GM12892 (cell line): Measurements from ENCODE around the gene SEMA4F. TPM values are rescaled to one million over a fixed set of nuclear protein-coding genes. Genes with fewer than 3 reads are reported as not detected.
"Not testable (repeated sequence)": the region's sequence is repeated elsewhere in the genome, so short reads cannot be mapped to it uniquely, and the experiment has no call there.

Source experiments
- DNase-seq: peaks from one replicate; pipeline ENCODE4 v3.0.0; 2011; ENCODE audit not compliant: insufficient read length
- FAIRE-seq: peaks from 2 replicates; lab custom pipeline; 2011; peaks lifted over from hg19 to GRCh38; lab: Jason Lieb, UNC
- POLR2A ChIP-seq: IDR thresholded peaks from 2 replicates; pipeline ENCODE4 v1.6.1; 2011; ENCODE audit warnings: low read depth, low read length, control low read depth
- POLR2AphosphoS5 ChIP-seq: IDR thresholded peaks from 2 replicates; pipeline ENCODE4 v1.6.1; 2011; ENCODE audit warnings: low read depth, low read length, control low read depth
- TAF1 ChIP-seq: IDR thresholded peaks from 2 replicates; pipeline ENCODE4 v1.6.1; 2011; ENCODE audit warnings: low read depth, mild to moderate bottlenecking, control low read depth, low read length, borderline replicate concordance
- polyA plus RNA-seq: library from polyadenylated mRNA; unstranded; fragments of >200 nt; gene quantifications from one replicate; pipeline ENCODE4 v1.2.1, GENCODE V29; 2012; ENCODE audit warnings: missing spikeins, inconsistent platforms; ENCODE audit not compliant: missing spikeins

The SEMA4F gene, protein sequence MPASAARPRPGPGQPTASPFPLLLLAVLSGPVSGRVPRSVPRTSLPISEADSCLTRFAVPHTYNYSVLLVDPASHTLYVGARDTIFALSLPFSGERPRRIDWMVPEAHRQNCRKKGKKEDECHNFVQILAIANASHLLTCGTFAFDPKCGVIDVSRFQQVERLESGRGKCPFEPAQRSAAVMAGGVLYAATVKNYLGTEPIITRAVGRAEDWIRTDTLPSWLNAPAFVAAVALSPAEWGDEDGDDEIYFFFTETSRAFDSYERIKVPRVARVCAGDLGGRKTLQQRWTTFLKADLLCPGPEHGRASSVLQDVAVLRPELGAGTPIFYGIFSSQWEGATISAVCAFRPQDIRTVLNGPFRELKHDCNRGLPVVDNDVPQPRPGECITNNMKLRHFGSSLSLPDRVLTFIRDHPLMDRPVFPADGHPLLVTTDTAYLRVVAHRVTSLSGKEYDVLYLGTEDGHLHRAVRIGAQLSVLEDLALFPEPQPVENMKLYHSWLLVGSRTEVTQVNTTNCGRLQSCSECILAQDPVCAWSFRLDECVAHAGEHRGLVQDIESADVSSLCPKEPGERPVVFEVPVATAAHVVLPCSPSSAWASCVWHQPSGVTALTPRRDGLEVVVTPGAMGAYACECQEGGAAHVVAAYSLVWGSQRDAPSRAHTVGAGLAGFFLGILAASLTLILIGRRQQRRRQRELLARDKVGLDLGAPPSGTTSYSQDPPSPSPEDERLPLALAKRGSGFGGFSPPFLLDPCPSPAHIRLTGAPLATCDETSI
- 3.0 TPM for polyA plus RNA-seq

DNA sequence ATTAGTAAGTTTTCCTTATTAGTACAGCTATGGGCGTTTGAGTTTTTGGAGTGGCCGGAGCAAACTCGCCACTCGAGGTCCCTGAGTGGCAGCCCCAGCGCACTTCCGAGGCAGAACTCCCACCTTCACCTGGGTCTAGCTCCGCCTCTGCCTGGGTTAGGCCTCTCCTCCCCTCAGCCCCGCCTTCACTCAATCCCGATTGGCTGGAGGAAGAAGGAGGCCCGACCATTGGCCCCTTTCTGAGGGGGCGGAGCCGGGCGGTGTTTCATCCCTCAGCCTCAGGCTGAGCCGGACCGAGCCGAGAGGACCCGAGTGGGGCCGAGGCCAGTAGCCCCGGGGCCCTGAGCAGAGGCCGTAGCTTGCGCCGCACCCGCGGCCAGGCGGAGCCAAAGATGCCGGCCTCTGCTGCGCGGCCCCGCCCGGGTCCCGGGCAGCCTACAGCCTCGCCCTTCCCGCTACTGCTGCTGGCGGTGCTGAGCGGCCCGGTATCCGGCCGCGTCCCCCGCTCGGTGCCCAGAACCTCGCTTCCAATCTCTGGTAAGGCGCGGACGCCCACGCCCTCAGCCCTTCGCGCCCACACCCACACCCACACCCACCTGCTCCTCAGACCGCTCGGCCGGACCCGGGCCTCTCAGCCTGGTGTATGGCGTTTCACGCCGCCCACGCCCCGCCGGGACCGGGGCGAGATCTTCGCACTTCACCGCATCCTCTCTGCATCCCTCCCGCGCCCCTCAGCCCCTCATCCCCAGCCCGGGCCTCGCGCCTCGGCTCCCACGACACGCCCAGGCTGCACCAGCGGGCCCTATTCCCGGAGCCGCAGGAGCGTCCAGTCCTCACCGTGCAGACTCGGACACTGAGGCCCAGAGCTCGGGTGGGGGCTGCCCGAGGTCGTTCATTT is at the start of gene SEMA4F:
Gene SEMA4F, plus strand, starts transcription at position 263 of the 898 bp plus-strand sequence. Its CDS starts 130 bp downstream, at position 393.
- TF ChIP-seq POLR2A: peak; percentile 31; the same call in 1 of the 2 replicates
- no peak for TF ChIP-seq POLR2AphosphoS5
- no peak for TF ChIP-seq TAF1
- DNase-seq: peak; percentile 94
- peak; percentile 95 for FAIRE-seq

DNA sequence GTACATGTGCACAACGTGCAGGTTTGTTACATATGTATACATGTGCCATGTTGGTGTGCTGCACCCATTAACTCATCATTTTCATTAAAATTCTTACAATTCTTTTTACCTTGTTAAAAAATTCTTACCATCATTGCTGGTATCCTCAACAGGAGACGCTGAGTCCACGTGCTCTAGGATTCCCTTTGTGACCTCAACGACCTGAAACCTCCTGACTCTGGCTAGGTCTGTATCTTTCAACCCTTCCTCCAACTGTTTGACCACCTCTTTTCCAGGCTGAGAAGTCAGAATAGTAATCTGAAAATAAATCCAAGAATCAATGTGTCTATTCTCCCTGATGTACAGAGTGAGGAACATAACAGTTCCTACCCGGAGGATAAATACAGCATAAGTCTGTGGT is 47.1 kb upstream of the SEMA4F start:
- DNase-seq (no peak), FAIRE-seq (no peak)
- TF ChIP-seq POLR2AphosphoS5: no peak
- TF ChIP-seq POLR2A: no peak
- TF ChIP-seq TAF1: no peak

DNA sequence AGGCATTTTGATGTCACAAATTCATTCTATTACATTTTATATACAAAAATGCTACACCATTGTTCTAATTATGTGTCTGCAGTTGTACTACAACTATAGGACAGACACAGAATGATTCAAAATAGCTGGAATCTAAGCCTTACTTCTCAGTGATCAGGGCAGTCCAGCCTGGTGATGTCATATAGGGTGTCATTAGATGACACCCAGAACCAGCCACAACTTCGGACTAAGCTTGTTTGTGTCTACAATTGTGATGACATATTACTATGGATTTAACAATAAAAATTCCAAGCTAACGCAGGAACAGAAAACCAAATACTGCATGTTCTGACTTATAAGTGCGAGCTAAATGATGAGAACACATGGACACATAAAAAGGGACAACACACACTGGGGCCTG is 36.9 kb upstream of the SEMA4F start:
- TF ChIP-seq TAF1: no peak
- FAIRE-seq: no peak
- DNase-seq: no peak

DNA sequence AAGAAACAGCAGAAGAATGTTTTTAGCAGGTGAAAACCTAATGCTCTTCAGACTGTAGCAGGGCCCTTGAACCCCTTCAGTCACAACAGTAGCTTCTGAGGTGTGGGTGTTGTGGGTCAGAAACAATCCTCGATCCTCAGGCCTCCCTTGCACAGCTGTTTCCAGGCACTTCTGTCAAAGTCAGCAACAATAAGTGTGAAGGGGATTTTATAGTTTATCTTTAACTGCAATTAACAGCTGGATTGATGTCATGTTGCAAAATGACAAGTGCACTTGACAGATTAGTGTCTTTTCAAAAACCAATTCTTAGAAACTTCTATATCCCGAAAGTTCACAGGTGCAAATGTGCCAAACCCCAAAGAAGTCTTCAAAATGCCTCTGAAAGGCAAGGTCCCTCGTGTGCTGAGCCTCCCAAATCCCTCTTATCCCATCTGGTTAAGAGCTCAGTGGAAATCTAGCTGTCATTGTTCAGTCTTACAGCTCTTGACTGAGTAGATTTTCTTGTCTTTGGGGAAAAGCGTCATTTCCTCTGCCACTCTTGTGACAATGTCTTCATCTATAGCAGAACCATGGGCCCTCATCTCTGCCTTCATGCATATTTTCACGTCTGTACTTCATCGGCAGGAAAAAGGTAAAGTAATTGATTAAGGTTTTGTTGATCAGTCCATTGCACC is 35.5 kb upstream of the SEMA4F start:
- FAIRE-seq (peak; percentile 61), DNase-seq (no peak)
- TF ChIP-seq POLR2AphosphoS5 (no peak), POLR2A (no peak), TAF1 (no peak)

DNA sequence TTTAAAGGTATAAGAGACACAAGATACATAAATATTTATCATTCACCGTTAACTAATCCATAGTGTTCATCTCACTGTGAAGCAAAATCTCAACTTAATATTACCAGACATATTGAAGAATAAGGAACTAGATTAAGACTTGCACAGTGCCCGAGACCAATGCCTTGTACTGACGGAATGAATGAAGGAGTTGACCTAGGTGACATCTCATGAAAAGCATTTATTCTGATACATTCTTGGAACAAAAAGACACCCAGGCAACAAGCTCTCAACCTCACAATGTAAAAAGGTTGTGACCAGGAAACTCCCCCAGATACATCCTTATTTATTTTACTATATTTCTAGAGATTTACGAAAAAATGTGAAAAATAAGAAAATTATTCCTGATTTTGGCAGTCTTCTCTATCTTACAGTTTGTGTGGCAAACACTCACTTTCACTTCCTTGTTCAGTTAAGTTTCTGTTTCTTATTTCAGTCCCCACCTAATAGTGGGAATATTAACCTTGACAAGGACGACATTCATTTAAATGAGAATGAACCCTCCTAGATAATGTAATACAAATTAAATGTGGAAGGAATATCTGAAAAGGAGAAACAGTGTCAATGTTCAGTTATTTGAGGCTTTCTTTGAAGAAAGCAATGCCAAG is 34.3 kb upstream of the SEMA4F start:
- DNase-seq: no peak
- FAIRE-seq: peak; percentile 76
- TF ChIP-seq TAF1 (no peak), POLR2AphosphoS5 (no peak), POLR2A (no peak)

DNA sequence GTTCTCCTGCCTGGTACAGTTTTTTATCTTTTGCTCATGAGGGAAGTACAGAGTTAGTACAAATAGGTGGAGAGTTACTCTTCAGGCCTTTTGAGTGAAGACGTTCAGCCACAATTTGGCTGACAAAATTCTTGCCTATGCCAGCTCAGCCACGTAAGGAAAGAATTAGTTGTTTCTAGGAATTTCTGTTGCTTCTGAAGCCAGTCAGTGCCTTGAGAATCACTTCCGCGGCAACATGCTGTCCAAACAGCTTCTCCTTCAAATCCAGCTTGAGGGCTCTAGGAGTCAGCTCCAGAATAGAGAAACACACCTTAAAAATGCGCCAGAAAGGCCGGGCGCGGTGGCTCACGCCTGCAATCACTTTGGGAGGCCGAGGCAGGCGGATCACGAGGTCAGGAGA is 33.4 kb upstream of the SEMA4F start:
- DNase-seq: no peak
- FAIRE-seq: no peak
- TF ChIP-seq POLR2AphosphoS5: no peak
- no peak for TF ChIP-seq TAF1
- TF ChIP-seq POLR2A: no peak

DNA sequence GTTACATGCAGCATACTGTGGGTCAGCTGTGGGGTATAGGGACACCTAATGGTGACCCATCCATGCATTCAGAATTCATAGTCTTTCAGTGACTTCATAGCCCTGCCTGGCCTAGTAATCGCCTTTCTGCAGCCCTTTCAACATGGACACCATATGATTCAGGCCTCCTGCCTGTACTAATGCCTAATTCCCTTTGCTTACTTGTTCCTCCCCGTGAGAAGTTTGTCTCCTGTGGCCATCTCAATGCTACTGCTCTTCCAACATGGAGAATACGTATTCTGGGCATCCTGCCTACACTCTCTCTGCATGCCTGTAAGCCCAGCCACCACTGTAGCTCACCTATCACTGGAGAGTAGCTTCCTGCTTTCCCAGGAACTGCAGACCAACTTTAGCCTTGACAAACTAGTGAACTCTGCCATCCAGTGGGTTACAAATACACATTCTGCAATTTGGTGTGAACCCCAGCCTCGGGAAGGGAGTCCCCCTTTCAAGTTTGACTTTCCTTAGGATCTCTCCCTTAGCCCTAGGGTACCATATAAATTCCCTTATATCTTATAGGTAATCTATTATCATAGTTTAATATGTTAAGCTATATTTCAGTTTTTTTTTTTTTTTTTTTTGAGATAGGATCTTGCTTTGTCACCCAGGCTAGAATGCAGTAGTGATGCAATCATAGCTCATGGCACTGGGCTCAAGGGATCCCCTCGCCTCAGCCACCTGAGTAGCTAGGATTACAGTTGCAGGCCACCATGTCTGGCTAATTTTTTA is 28.2 kb upstream of the SEMA4F start:
- no peak for TF ChIP-seq POLR2A
- TF ChIP-seq POLR2AphosphoS5: no peak
- TF ChIP-seq TAF1: no peak

DNA sequence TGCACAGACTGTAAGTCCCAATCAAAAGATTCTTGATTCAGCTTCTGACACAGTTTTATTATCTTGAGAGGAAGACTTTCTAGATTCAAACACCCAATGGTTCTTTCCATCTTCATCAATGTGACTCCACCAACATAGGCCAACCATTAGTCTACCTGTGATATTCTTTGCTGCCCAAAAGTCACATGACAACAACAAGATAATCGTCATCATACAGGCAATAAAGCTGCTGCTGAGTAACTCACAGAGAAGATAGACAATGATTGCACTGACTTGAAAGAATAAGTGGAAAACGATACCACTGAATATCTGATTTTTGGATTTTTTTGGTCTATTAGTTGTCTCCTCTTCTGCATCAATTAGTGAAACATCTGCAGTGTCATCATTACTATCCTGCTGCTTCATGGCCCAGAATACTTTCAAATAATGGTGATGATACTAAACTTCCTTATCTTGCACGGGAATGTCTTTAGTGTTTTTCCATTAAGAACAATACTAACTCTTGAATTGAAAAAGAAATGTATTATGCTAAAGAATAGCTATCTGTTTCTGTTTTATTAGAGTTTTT is 25.4 kb upstream of the SEMA4F start:
- DNase-seq: no peak
- TF ChIP-seq POLR2A: no peak
- TF ChIP-seq POLR2AphosphoS5: no peak
- no peak for TF ChIP-seq TAF1
- FAIRE-seq: no peak

More for the DNA sequence above, 28.2 kb upstream of the SEMA4F start:
- no peak for FAIRE-seq
- no peak for DNase-seq

DNA sequence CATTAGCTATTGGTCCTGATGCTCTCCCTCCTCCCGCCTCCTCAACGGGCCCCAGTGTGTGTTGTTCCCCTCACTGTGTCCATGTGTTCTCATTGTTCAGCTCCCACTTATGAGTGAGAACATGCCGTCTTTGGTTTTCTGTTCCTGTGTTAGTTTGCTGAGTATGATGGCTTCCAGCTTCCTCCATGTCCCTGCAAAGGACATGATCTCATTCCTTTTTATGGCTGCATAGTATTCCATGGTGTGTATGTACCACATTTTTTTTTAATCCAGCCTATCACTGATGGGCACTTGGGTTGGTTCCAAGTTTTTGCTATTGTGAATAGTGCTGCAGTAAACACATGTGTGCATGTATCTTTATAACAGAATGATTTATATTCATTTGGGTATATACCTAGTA is 23.6 kb upstream of the SEMA4F start:
- not testable (repeated sequence) for DNase-seq, FAIRE-seq
